ENCODE measurements around the gene STOML3.
"Not testable (repeated sequence)": the region's sequence is repeated elsewhere in the genome, so short reads cannot be mapped to it uniquely, and the experiment has no call there.

DNA sequence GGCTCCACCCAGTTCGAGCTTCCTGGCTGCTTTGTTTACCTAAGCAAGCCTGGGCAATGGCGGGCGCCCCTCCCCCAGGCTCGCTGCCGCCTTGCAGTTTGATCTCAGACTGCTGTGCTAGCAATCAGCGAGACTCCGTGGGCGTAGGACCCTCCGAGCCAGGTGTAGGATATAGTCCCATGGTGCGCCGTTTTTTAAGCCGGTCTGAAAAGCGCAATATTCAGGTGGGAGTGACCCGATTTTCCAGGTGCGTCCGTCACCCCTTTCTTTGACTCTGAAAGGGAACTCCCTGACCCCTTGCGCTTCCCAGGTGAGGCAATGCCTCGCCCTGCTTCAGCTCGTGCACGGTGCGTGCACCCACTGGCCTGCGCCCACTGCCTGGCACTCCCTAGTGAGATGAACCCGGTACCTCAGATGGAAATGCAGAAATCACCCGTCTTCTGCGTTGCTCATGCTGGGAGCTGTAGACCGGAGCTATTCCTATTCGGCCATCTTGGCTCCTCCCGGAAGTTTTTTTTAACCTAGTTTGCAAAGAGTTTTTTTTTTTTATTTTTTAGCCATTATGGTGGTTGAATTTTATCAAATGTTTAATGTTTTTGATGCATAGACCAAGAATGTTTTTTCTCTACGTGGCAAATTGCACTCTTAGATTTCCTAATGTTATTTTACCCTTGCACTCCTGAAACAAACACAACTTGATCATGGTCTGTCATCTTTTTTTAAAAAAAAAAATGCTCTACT lies 15.9 kb upstream of the STOML3 start:
- TF ChIP-seq, protein P1, sequence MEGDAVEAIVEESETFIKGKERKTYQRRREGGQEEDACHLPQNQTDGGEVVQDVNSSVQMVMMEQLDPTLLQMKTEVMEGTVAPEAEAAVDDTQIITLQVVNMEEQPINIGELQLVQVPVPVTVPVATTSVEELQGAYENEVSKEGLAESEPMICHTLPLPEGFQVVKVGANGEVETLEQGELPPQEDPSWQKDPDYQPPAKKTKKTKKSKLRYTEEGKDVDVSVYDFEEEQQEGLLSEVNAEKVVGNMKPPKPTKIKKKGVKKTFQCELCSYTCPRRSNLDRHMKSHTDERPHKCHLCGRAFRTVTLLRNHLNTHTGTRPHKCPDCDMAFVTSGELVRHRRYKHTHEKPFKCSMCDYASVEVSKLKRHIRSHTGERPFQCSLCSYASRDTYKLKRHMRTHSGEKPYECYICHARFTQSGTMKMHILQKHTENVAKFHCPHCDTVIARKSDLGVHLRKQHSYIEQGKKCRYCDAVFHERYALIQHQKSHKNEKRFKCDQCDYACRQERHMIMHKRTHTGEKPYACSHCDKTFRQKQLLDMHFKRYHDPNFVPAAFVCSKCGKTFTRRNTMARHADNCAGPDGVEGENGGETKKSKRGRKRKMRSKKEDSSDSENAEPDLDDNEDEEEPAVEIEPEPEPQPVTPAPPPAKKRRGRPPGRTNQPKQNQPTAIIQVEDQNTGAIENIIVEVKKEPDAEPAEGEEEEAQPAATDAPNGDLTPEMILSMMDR (IDR thresholded peaks at IDR 0.05): not testable (repeated sequence)
- not testable (repeated sequence) for TF ChIP-seq POLR2A (IDR thresholded peaks at IDR 0.05)
